Upper lobe of left lung (tissue), 6 donors: Measurements from ENCODE around the gene CCDC112. TPM values are rescaled to one million over a fixed set of nuclear protein-coding genes. Genes with fewer than 3 reads are reported as not detected.

ENCODE experiments used
- ATAC-seq, 2 donors: fragments of 200-7000 bp; cut with Tn5 transposase; one replicate each; pipeline ENCODE4 v1.9.1; 2022; ENCODE audit warnings: mild to moderate bottlenecking in 2 of 2, moderate library complexity in 2 of 2; ENCODE audit not compliant: low FRiP score in 2 of 2
- DNase-seq, 2 donors: peaks; one replicate each; pipeline ENCODE4 v3.0.0-alpha.2; 2019 to 2020
- H3K27ac ChIP-seq, 4 donors: fragments of 200-600 bp; sonication (generic); one replicate each; pipeline ENCODE4 v1.5.1; 2016 to 2019
- H3K27me3 ChIP-seq, 4 donors: fragments of 200-600 bp; sonication (generic); one replicate each; pipeline ENCODE4 v1.5.1; 2017 to 2019
- H3K36me3 ChIP-seq, 4 donors: fragments of 200-600 bp; sonication (generic); one replicate each; pipeline ENCODE4 v1.5.1; 2016 to 2019
- H3K4me1 ChIP-seq, 4 donors: fragments of 200-600 bp; sonication (generic); one replicate each; pipeline ENCODE4 v1.5.1; 2018 to 2019
- H3K4me3 ChIP-seq, 4 donors: fragments of 200-600 bp; sonication (generic); one replicate each; pipeline ENCODE4 v1.5.1; 2017 to 2019; ENCODE audit warnings: mild to moderate bottlenecking in 2 of 4, moderate library complexity in 1 of 4
- H3K9me3 ChIP-seq, 4 donors: fragments of 200-600 bp; sonication (generic); one replicate each; pipeline ENCODE4 v1.5.1; 2018 to 2019
- EP300 ChIP-seq, 4 donors: sonication (generic); formaldehyde crosslinking; IDR thresholded peaks; one replicate each; pipeline ENCODE4 v1.5.1; 2017; ENCODE audit warnings: antibody characterized with exemption in 4 of 4, control low read depth in 2 of 4
- POLR2A ChIP-seq, 4 donors: fragments of 450-650 bp; IDR thresholded peaks; one replicate each; pipeline ENCODE4 v1.5.1; 2016 to 2017; ENCODE audit warnings: antibody characterized with exemption in 4 of 4, mild to moderate bottlenecking in 2 of 4
- POLR2AphosphoS5 ChIP-seq, 2 donors: sonication (generic); formaldehyde crosslinking; IDR thresholded peaks; one replicate each; pipeline ENCODE4 v1.5.1; 2017; ENCODE audit warnings: antibody characterized with exemption in 2 of 2
- WGBS, 2 donors: methylation state at CpG; one replicate each; pipeline ENCODE4 v1.1.5; 2017 to 2018; 5-methylcytosine and 5-hydroxymethylcytosine counted together
- total RNA-seq, 6 donors: library from RNA; depleted of rRNA in 4 of 6; stranded (reverse); fragments of >200 nt in 4 of 6; gene quantifications; one replicate each; pipeline versions ENCODE4 v1.1.0 to v1.2.1, GENCODE V29; 2016 to 2021
- TF ChIP-seq, protein P1 (sequence below), 6 experiments: fragments of 450-650 bp in 4 of 6; fragments of 200-600 bp in 2 of 6; sonication (generic) in 2 of 6; IDR thresholded peaks; one replicate each; pipeline ENCODE4 v1.5.1; 2016 to 2019; ENCODE audit warnings: antibody characterized with exemption in 6 of 6
- donor health status: DM: no; HTN: no; CAD: no; lungs with moderate emphysema.
- donor health status: DM: no; HTN: yes; CAD: no; lungs with severe emphysema.

The CCDC112 gene, protein sequence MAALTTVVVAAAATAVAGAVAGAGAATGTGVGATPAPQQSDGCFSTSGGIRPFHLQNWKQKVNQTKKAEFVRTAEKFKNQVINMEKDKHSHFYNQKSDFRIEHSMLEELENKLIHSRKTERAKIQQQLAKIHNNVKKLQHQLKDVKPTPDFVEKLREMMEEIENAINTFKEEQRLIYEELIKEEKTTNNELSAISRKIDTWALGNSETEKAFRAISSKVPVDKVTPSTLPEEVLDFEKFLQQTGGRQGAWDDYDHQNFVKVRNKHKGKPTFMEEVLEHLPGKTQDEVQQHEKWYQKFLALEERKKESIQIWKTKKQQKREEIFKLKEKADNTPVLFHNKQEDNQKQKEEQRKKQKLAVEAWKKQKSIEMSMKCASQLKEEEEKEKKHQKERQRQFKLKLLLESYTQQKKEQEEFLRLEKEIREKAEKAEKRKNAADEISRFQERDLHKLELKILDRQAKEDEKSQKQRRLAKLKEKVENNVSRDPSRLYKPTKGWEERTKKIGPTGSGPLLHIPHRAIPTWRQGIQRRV
- total RNA-seq = 10 to 100 TPM in 2 of 6 donors, 1 to 10 TPM in 4; 1.8 to 32.7 (median 8.0) TPM

DNA sequence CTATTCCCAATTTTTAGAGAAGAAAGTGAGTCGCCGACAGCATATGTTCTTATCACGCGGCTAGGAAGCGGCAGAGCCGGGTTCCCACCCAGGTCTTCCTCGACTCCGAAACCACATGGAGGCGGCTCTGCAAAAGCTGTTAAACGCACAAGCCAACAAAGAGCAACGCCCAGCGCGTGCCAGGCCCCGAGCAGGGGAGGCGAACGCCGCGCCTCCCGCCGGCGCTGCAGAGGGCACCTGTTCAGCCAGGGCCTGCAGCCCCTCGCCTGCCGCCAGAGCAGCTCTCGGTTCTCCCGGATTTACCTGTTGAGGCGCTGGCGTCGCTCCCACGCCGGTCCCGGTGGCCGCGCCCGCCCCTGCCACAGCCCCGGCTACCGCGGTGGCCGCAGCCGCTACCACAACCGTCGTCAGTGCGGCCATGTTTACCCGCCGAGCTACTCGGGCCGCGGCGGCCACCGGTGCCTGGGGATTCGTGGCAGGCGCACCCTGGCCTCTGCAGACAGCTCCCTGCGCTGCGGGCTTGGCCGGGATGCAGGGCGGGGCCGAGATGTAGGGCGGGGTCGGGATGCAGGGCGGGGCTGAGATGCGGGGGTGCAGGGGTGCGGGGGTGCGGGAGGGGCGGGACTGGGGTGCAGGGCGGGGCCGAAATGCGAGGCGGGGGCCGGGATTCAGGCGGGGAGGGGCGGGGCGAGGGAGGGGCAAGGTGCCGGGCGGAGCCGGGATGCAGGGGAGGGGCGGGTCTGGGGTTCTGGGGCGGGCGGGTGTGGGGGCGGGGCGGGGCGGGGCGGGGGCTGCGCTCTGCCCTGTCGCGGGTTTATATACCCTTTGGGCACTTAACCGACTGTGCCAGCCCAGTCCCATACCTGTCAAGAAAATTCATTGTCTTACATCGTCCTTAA lies at the start of gene CCDC112:
Gene CCDC112, minus strand, starts transcription at position 531 of the 899 bp plus-strand sequence. Its CDS starts 111 bp downstream, at position 420.
- Histone ChIP-seq H3K9me3 (no peaks in the 10 kb centered on the region), H3K4me1 (peaks cover 0 to 9% (median 7%) of the 10 kb centered on the region in 4 donors), H3K36me3 (no peaks in the 10 kb centered on the region), H3K4me3 (peak within 1 kb of the TSS; percentile 74 to 94 (median 88)), H3K27me3 (no peaks in the 10 kb centered on the region), H3K27ac (peak within 1 kb of the TSS; percentile 69 to 84 (median 73))
- TF ChIP-seq POLR2A (IDR thresholded peaks at IDR 0.05) (peak in 2 of 4 donors; percentile 26 to 84), POLR2AphosphoS5 (IDR thresholded peaks at IDR 0.05) (peak in 1 of 2 donors; percentile 72), EP300 (IDR thresholded peaks at IDR 0.05) (no peak)
- TF ChIP-seq, protein P1, sequence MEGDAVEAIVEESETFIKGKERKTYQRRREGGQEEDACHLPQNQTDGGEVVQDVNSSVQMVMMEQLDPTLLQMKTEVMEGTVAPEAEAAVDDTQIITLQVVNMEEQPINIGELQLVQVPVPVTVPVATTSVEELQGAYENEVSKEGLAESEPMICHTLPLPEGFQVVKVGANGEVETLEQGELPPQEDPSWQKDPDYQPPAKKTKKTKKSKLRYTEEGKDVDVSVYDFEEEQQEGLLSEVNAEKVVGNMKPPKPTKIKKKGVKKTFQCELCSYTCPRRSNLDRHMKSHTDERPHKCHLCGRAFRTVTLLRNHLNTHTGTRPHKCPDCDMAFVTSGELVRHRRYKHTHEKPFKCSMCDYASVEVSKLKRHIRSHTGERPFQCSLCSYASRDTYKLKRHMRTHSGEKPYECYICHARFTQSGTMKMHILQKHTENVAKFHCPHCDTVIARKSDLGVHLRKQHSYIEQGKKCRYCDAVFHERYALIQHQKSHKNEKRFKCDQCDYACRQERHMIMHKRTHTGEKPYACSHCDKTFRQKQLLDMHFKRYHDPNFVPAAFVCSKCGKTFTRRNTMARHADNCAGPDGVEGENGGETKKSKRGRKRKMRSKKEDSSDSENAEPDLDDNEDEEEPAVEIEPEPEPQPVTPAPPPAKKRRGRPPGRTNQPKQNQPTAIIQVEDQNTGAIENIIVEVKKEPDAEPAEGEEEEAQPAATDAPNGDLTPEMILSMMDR (IDR thresholded peaks at IDR 0.05) = peak in 1 of 6 experiments; percentile 36
- ATAC-seq (peak; percentile 93 to 95), DNase-seq (peak; percentile 91 to 95)
- WGBS, 2 donors = 1 to 2% methylated on average over 6 to 32 of the region's 86 CpGs

DNA sequence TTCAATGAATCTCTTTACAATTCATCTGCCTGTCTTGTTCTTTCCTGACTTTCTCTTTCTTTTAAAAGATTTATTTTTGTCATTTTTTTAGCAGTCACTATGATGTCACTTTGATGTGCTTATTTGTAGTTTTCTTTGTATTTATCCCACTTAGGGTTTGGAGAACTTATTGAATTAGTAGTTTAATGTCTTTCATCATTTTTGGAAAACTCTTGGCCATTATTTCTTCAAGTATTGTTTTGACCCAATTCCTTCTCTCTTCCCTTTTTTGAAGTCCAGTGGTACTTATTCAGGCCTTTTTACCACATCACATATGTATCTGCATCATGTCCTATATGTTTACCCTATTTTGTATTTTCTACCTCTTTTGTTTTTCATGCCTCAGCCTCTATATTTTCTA lies 48.9 kb upstream of the CCDC112 start:
- H3K4me1 ChIP-seq = peaks cover 0 to 4% (median 0%) of the 10 kb centered on the region in 4 donors
- no peaks in the 10 kb centered on the region for H3K9me3 ChIP-seq
- TF ChIP-seq POLR2A (IDR thresholded peaks at IDR 0.05) = no peak
- TF ChIP-seq, protein P1 (IDR thresholded peaks at IDR 0.05) = no peak
- TF ChIP-seq EP300 (IDR thresholded peaks at IDR 0.05) = no peak
- TF ChIP-seq POLR2AphosphoS5 (IDR thresholded peaks at IDR 0.05) = no peak
- no peak overlapping the region for H3K4me3 ChIP-seq
- no peaks in the 10 kb centered on the region for H3K36me3 ChIP-seq
- no peaks in the 10 kb centered on the region for H3K27me3 ChIP-seq
- DNase-seq (no peak), ATAC-seq (no peak)
- no peak overlapping the region for H3K27ac ChIP-seq

DNA sequence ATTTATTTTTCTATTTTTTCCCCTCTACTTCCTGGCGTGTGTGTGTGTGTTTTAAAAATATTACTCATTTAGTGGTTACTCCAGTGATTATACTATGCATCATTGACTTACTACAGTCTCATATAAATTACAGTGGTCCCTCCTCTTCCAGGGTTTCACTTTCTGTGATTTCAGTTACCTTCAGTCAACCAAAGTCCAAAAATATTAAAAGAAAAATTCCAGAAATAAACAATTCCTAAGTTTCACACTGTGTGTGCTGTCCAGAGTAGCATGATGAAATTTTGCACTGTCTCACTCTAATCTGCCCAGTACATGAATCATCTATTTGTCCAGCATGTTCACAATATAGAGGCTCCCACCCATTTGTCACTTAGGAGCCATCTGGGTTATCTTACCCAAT lies 47.4 kb upstream of the CCDC112 start:
- peak in 1 of 2 donors; percentile 44 for ATAC-seq
- TF ChIP-seq, protein P1 (IDR thresholded peaks at IDR 0.05) = no peak
- TF ChIP-seq POLR2AphosphoS5 (IDR thresholded peaks at IDR 0.05) (no peak), EP300 (IDR thresholded peaks at IDR 0.05) (no peak), POLR2A (IDR thresholded peaks at IDR 0.05) (no peak)
- H3K36me3 ChIP-seq = no peaks in the 10 kb centered on the region

DNA sequence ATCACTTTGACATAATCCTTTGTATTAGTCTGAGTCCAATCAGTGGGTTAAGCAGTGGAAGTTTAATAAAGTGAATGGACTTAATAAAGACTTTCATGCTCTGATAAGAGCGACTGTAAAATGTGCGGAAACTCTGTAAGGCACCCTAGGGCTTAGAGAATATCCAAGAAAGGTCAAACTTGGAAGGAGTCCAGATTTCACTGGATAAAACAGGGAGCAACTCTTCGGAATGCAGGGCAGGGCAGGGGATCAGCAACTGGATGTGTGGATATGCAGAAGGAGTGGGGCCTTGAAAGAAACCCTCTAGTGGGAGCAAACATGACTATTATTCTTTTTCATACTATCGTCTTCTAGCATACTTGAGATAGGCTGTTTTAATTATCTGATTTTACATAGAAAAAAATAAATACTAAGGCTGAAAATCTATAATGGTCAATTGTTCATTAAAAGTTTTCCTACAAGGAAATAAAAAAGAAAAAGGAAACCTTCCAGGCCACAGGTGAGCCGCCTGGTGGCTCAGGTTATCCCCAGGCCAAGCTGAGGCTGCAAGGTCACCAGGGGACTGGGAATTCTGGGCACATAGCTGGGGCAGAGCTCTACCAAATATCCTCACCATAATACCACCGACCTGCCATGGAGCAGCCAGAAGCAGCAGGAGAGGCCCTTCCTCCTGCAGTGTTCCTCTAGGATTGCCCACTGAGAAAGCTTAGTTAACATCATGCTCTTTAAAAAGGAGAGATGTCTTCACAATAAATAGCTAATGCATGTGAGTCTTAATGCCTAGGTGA lies 46.3 kb upstream of the CCDC112 start:
- no peak for ATAC-seq
- H3K36me3 ChIP-seq = no peaks in the 10 kb centered on the region
- no peak for TF ChIP-seq POLR2A (IDR thresholded peaks at IDR 0.05)
- TF ChIP-seq POLR2AphosphoS5 (IDR thresholded peaks at IDR 0.05) = no peak
- TF ChIP-seq, protein P1 (IDR thresholded peaks at IDR 0.05) = no peak
- no peak for TF ChIP-seq EP300 (IDR thresholded peaks at IDR 0.05)

More for the DNA sequence above, 47.4 kb upstream of the CCDC112 start:
- Histone ChIP-seq H3K27ac (no peak overlapping the region), H3K27me3 (no peaks in the 10 kb centered on the region), H3K9me3 (no peaks in the 10 kb centered on the region), H3K4me1 (peaks cover 0 to 1% (median 0%) of the 10 kb centered on the region in 4 donors), H3K4me3 (no peak overlapping the region)
- DNase-seq = no peak
- whole genome bisulfite sequencing, 2 donors = 70 to 79% methylated on average over 1 of the region's 1 CpG

More for the DNA sequence above, 46.3 kb upstream of the CCDC112 start:
- Histone ChIP-seq H3K27ac (no peak overlapping the region), H3K27me3 (no peaks in the 10 kb centered on the region), H3K4me3 (no peak overlapping the region), H3K4me1 (no peaks in the 10 kb centered on the region), H3K9me3 (no peaks in the 10 kb centered on the region)
- WGBS, 2 donors = 79 to 85% methylated on average over 6 of the region's 6 CpGs
- DNase-seq = no peak
